Stimulated activated CD8-positive, alpha-beta memory T cell treated with anti-CD3 and anti-CD28 coated beads, Interleukin-4, amount 100 ng/mL, for 4 hours (primary cell): ENCODE results near the gene MFSD6L.
"Not testable (repeated sequence)": the region's sequence is repeated elsewhere in the genome, so short reads cannot be mapped to it uniquely, and the experiment has no call there.

Experiments
- DNase-seq, 2 donors: peaks; one replicate each; pipeline ENCODE4 v3.0.0-alpha.2; 2020; ENCODE audit warnings: low read depth in 2 of 2, low spot score in 1 of 2

MFSD6L gene

DNA sequence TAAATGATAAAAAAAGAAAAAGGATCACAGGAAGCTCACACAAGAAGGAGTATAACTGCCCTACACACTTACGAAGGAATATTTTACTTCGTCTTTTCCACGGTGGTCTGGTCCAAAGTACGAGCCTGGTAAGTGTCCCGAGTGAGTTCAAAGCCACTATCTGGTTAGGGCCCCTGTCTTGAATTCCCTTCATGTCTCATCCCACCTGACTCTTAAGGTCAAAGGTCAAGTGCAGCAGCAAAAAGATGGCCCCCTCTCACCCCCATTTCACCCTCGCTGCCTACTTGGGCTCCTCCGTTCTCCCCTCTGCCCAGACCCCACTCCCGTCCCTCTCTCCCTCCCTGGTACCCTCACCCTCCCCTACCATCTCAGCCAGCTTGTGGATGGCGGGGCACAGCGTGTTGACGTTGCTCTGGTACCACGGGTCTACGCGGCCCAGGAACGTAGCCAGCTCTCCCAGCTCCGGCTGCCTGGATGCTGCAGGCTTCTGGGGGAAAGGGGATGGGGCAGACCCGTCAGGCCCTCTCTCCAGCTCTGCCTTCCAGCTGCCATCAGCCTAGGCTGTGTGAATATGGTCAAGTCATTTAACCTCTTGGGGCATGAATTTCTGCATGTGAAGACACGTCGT is 27.8 kb upstream of the MFSD6L start:
- no peak for DNase-seq

DNA sequence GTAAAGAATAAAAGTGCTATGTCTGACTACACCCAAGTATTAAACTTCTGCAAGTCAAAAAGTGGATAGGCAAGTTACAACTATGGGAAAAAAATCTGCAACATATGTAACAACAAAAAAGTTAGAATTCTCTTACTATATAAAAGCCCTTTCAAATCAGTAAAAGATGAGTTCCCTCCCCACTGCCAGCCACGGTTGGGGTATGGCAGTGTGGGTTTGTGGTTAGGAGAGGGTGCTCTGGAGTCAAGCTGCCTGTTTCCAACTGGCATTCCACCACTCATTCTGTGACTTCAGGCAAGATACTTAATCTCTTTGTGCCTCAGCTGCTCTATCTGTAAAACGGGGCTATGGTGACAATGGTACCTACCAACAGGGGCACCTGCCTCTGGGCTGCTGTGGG is 26.6 kb upstream of the MFSD6L start:
- DNase-seq: no peak

- DNase-seq: no peak
These were observed 24.1 kb upstream of the MFSD6L start for GRCh38 chr17:8823279-8823678.

GRCh38 chr17:8822401-8823035 is 23.4 kb upstream of the MFSD6L start:
- DNase-seq: no peak

DNA sequence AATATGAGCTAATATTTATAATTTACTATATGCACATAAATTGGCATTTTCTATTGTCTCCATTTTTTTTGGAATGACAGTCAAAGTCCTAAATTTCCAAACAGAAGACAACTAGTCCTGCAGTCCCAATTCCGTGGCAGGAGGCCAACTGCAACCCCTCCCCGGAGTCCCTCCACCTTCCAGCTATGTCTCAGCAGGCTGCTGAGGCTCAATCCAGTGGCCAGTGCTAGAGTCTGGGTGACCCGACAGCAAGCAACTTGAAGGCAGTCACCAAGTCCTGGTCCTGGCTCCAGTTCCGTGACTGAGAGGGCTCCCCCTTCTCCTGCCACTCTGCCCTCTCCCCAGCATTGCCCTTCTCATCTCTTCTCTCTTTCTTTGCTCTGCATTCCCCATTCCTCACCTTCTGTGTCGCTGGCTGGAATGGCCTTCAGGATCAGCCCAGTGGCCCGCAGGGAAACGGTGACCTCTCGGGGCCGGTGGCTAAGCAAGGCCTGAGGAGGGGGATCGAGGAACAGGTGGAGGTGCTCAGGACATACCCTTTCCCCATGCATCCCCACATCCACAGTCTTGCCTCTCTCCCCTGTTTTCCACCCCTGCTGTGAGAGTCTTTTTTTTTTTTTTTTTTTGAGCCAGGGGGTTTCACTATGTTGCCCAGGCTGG is 22.4 kb upstream of the MFSD6L start:
- DNase-seq: no peak

- no peak for DNase-seq
These were observed 21.3 kb upstream of the MFSD6L start for GRCh38 chr17:8820311-8821010.

- DNase-seq: no peak
These were observed 19.6 kb upstream of the MFSD6L start for GRCh38 chr17:8818654-8819330.

- no peak for DNase-seq
These were observed 18.9 kb upstream of the MFSD6L start for GRCh38 chr17:8818047-8818446.

GRCh38 chr17:8806926-8807550 is 7.9 kb upstream of the MFSD6L start:
- no peak for DNase-seq

DNA sequence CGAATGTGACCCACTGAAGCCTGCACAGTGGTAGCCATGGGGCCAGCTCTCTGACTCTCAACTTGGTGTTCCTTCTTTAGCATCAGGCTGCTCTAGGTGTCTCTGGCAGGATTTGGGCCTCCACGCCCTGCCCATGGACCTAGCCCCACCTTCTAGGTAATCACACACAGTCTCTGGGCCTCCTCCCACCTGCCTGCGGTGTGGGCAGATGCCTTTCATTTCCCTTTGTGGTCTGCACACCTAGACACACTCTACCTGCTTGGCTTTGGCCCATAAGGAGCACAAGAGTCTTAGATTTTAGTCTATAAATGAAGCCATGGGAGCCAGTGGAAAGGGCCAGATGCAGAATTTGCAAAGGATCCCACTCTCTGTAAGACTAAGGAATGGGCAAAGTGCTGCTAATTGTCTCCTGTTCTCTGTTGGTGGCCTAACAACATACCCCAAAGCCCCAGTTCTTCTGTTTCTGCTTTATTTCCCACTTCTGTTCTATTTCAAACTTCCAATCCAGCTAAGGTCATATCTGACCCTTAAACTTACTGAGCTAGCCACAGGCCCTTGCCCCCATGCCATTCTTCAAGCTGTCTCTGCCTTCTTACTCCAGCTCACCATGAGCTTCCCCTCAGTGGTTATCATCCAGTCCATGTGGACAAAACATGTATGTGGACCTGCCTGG is 7.2 kb upstream of the MFSD6L start:
- no peak for DNase-seq

DNA sequence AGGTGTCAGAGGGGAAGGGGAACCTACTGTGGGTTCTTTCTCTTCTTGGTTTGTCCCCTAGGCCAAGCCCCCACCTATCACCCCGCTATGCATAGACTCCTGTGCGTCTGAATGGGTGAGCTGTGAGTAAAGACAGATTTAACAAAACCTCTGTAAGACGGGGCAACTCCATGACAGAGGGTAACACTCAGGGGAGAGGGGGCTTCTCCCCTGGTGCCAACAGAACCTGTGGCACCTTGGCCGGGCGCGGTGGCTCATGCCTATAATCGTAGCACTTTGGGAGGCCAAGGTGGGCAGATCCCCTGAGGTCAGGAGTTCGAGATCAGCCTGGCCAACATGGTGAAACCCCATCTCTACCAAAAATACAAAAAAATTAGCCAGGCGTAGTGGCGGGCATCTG is 6.2 kb upstream of the MFSD6L start:
- DNase-seq: not testable (repeated sequence)

DNA sequence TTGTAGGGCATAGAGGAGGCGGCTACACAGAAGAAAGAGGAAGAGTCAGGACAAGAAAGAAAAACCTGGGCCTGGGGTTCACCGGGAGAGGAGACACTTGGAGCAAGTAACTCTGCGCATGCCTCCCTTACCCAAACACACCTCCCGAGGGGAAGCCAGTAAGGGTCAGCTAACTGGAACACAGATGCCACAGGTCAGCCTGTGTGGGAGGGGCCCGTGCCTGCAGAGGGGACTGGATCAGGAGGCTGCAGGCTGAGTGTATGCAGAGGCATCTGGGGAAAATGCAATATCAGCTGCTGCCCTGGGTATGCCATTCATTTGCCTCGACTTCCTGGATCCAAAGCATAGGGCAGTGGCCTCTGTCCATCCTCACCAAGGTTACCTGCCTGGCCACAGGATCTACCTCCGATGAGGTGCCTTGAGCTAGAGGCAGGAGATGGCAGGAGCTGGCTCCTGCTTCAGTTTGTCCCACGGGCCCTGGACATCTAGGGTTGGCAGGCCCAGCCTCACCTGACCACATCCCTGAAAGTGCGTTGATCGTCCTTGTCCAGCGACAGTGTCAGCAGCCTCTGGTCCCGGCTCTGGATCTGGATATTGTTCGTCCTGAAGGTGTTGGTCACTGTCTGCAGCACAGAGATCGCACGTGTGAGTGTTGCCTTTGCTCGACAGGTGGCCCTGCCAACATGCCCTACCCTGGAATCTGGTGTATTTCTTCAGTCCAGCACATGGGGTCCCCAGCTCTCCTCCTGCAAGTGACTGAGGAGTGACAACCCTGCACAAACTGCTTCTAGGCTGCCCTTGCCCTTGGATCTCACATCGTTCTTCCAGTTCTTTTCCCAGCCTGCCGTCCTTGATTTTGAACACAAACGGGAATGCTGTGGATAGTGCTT is 4.6 kb upstream of the MFSD6L start:
- no peak for DNase-seq

DNA sequence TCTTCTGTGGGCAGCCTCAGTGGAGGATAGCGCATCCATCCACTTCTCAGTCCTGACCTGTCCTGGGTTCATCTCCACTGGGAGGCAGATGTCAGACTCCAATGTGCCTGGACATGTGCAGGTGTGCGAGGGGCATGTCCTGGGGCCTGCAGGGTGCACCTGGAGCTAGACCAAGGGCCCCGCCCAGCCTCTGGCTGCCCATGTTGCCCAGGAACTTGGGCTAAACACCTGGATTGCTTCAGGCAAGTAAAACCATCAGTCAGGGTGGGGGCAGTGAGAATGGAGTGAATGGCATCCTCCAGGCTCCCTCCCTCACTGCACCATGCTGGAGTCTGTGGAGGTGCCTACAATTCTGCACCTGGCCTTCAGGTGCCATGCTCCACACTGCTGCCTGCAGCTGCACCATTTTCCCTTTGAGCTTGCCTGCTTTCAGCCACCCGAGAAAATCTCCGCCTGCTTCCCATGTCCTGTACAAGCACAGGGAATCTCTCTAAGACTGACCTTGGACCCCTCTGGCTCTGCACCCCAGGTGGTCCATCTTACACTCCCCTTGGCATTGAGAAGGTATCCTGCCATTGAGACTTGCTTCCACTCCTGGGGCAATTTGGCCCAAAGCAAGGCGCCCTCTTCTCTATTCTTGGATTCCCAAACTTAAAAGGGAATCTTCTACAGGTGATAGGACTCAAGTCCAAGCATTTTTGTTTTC is 2.1 kb upstream of the MFSD6L start:
- DNase-seq: no peak

DNA sequence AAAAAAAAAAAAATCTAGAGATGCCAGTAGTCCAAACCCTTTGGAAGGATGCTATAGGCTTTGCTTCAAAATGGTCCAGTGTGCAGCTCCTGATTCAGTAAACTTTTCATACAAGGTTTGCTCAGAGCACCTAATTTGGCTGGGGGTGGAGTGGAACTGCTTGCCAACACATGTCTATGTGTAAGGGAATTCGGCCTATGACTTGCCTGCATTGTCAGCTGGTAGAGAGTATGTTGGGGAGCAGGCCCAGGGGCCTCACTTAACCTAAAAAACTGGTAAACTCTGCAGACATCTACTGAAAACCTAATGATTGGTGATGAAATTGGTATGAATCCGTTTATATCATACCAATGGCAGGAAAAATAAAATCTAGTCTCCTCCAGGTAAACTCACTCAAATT is 1.5 kb upstream of the MFSD6L start:
- DNase-seq: no peak

DNA sequence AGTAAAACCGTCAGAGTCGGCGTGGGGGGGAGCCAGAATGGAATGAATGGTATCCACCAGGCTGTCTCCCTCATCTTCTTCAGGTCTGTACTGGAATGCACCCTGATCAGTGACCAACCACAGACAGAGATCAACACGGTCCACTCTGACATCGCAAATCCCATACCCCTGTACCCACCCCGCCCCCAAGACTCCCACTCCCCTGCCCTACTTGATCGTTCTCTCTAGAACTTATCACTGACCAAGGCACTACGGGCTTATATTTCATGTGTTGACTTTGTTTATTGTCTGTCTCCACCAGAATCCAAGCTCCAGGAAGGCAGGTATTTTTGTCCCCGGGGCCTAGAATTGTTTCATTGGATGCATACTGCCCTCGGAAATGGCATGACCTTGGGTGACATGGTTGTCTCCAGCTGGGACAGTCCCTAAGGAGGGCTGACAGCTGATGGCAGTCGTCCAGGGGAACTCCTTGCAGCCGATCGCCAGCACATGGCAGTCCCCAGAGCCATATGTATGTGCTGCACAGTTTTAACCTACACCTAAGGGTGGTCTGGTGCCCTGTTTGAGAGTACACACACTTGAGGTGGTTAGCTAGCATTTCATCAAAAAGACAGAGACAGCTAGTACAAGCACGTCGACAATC is 526 bp upstream of the MFSD6L start:
- no peak for DNase-seq

DNA sequence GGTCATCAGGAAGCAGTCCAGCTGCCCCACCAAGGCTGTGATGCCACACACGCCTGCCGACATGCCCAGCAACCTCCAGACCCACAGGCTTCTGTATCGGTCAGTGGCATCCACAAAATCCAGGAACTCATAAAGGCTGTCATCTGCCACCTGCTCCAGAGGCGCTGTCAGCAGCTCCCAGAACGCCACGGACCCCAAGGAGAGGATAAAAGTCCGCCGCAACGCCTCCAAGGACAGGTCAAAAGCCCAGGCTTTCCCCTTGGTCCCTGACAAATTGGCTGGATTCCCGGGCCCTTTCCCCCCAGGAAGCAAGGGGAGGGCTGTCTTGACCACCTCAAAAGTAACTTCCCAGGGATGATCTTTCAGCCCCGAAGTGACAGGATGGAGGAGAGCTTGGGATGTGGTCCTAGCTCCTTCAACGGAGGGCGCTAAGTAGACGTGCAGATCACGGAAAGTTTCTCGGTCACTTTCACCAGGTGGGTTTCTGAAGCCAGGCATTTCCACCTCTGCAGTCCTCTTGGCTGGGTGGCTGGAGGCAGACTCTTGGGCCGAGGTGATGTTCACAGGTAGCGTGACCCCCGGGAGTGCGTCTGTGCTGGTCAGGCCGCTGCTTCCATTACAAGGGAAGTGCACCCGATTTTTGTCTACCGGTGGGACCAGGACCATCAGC is 854 bp downstream of the MFSD6L start:
- no peak for DNase-seq

- no peak for DNase-seq
These were observed 1.5 kb downstream of the MFSD6L start for GRCh38 chr17:8797621-8798175.

GRCh38 chr17:8794636-8795035 is 4.5 kb downstream of the MFSD6L start:
- DNase-seq: no peak
